ENCODE measurements around the gene EPAS1.

DNA sequence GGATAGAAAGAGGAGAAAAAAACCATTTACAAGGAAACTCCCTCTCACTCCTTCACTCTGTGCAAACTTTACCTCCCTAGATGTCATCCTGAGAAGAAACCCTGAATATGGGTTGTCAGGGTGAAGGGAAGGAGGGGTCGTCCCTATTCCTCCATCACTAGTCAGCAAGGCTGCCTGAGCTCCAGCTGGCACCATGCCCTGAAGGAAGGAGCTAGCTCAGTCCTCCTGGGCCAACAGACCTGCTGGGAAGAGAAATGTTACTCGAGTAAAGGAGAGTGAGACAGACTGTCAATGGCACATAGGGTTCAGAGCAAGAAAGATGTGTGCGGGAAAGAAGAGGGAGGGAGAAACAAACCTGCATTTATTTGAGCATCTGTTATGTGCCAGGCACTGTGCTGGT is 18.3 kb upstream of the EPAS1 start:
- TF ChIP-seq CTCF (IDR thresholded peaks at IDR 0.05), result no peak
- no peak for TF ChIP-seq POLR2A (IDR thresholded peaks at IDR 0.05)
- no peak for TF ChIP-seq EP300 (IDR thresholded peaks at IDR 0.05)
- TF ChIP-seq POLR2AphosphoS5 (IDR thresholded peaks at IDR 0.05), result no peak

Measured in stomach (tissue), 4 donors.